HG03103 (cell line): ENCODE results near the gene FGF11.
"Not testable (repeated sequence)": the region's sequence is repeated elsewhere in the genome, so short reads cannot be mapped to it uniquely, and the experiment has no call there.

Experiments
- ATAC-seq: cut with Tn5 transposase; IDR thresholded peaks from one replicate; pipeline ENCODE4 v1.9.1; 2021; ENCODE audit warnings: low read depth; ENCODE audit not compliant: unreplicated experiment

Gene FGF11

DNA sequence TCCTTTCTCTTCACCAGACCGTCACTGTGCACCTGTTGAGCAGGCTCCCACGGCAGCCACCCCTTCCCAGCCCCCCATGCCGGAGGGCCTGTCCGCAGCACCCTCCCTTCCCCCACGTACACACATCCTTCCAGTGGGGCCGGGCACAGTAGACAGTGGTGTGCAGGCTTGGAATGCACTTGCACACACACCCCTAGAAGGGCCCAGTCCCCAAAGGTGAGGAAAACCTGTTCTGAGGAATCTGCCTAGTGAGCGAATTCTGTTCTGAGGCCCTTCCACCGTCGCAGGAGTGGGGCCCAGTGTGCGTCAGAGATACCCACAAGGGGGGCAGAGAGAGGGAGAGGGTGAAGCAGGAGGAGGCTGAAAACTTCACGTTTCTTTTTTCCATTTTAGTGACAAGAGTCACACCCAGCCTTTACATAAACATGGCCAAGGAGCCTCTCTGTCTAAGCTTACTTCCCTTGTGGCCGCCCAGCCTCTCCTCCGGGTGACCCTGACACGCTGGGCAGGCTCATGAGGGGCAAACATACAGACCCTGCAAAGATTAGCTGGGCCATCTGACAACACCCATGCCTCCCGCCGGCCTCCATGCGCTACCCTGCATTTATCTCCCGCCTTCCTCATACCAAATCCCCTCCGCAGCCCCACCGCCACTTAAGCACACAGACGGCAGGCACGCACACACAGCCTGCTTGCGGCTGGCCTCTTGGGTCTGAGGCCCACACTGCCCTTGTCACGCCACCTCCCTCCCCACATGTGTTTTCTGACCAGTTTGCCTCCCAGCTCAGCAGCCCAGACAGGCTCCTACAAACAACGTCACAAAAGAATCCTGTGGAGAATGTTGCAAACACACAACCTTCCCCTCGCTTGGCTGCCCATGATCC, 38.3 kb downstream of the FGF11 start:
- no peak for ATAC-seq

DNA sequence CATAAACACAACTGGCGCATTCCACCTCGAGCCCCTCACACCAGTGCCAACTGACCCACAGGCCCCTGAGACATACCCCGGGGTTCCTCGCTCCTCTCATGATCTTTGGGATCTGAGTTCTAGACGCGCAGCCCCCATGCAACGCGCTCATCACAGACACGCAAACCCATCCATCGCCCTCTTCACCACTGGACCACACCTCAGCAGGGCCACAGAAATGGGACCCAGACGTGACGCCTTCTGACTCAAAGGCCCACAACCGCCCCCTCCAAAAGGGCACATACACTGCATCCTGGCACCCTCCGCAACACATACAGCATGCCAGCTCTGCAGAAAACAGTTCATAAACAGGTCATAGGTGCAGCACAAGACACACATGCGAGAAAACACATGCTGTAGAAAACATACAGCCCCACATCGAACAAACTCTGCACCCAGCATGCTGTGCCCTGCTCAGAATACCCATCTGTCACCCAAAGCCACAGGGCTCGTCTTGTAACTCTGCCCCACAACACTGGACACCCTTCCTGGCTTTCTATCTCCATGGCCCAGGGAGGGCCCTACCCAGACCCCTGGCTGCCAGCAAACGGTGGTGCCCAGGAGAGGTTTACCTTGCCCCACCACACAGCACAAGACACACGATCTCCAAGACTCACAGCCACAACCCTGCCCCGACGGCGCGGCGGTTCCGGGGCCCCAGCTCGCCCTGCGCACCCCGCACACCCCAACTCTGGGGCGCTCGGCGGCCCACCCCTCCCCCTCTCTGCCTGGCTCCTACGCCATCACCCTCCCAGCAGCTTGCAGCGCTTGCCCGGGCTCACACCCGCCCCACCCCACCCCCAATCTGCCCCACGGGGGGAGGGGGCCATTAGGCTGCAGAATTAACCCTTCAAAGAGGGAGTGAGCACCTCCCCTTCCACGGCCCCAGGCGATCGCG, 39.2 kb downstream of the FGF11 start:
- no peak for ATAC-seq

GRCh38 chr17:7479213-7480088, 40.1 kb downstream of the FGF11 start, which contains the start of gene ZBTB4:
Gene ZBTB4, minus strand, starts transcription at chr17:7479631. Its CDS starts 12,830 bp downstream, at chr17:7466801.
- ATAC-seq: no peak

DNA sequence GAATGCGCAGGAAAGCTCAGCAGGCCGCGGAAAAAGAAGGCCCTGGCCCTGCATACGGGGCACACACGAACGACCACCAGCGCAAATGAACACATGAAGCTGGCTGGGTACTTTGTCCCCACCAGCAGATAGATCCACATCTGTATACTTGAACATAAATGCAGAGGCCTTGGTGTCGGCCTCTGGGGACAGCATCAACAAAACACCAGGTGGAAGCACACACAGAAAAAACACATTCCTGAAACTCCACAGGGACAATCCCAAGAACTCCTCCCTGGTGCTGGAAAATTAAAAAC, 40.7 kb downstream of the FGF11 start:
- no peak for ATAC-seq

GRCh38 chr17:7481275-7481674, 42.0 kb downstream of the FGF11 start, which contains the start of gene SLC35G6:
Gene SLC35G6, plus strand, starts transcription at chr17:7481446. Its CDS starts 71 bp downstream, at chr17:7481517.
- not testable (repeated sequence) for ATAC-seq

DNA sequence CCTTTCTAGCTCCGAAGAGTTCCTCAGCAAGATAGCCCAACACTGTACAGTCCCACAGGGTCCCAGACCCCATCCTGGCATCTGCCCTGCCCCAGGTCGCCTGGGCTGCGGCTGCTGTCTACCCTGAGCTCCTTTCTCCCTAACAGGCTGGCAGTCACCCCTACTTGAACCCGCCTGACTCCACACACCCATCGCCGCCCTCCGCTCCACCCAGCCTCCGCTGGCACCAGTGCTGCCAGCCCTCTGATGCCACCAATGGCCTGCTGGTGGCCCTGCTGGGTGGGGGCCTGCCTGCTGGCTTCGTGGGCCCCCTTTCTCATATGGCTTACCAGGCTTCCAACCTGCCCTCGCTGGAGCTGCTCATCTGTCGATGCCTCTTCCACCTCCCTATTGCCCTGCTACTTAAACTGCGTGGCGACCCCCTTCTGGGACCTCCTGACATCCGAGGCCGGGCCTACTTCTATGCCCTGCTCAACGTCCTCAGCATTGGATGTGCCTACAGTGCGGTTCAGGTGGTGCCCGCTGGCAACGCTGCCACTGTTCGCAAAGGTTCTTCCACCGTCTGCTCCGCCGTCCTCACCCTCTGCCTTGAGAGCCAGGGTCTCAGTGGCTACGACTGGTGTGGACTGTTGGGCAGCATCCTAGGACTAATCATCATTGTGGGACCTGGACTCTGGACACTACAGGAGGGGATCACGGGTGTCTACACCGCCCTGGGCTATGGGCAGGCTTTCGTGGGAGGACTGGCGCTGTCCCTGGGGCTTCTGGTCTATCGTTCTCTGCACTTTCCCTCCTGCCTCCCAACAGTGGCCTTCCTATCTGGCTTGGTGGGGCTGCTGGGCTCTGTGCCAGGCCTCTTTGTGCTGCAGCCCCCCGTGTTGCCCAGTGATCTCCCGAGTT, 42.8 kb downstream of the FGF11 start:
- not testable (repeated sequence) for ATAC-seq

DNA sequence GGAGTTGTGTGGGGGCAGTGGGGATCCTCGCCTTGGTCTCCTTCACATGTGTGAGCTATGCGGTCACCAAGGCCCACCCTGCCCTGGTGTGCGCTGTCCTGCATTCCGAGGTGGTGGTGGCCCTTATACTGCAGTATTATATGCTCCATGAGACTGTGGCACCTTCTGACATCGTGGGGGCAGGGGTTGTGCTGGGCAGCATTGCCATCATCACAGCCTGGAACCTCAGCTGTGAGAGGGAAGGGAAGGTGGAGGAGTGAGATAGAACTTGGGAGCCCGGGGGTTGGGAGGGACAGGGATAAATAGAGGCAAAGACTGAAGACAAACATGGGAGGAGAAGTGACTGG, 43.4 kb downstream of the FGF11 start:
- not testable (repeated sequence) for ATAC-seq

GRCh38 chr17:7483255-7484066, 44.1 kb downstream of the FGF11 start:
- peak; percentile 29 for ATAC-seq

DNA sequence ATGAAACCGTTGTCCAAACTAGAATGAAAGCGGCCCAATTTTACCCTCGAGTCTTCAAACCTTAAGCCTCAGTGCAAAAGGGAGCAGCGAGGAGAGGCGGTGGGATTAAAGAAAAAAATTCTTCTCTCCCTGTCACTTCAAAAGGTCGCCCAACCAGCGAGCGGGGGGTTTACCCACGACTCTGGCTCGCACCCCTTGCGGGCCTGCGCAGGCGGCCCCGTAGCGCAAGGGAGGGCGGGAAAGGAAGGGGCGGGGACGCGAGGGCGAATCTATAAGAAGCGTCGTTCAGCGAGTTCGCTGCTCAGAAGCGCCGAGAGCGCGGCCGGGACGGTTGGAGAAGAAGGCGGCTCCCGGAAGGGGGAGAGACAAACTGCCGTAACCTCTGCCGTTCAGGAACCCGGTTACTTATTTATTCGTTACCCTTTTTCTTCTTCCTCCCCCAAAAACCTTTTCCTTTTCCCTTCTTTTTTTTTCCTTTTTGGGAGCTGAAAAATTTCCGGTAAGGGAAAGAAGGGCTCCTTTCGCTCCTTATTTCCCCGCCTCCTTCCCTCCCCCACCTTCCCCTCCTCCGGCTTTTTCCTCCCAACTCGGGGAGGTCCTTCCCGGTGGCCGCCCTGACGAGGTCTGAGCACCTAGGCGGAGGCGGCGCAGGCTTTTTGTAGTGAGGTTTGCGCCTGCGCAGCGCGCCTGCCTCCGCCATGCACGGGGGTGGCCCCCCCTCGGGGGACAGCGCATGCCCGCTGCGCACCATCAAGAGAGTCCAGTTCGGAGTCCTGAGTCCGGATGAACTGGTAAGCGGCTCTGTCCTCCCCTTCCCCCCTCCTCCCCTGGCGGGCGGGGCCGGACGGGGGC, 45.0 kb downstream of the FGF11 start, which contains the start of gene POLR2A:
TSS of gene POLR2A (plus strand) at position 300 of the 852 bp plus-strand sequence.
- peak; percentile 50 for ATAC-seq

DNA sequence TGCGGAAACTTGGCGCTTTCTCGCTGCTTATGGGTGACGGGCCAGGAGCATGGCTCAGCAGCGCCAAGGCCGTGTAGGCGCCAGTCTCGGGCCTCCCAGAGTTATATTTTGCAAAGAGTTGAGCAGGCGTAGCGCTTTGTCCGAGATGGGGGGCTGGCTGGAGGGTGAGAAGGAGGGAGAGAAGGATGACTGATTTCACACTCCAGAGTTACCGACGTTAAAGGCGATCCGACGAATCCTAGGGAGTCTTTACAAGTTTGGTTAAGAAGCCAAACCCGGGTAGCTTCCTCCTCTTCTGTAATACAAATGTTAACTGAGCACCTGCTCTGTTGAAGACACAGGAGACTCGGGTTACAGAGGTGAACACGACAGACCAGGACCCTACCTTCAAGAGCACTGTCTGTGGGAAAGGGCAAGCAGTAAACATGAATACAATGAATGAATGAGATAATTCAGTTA, 45.6 kb downstream of the FGF11 start:
- no peak for ATAC-seq

DNA sequence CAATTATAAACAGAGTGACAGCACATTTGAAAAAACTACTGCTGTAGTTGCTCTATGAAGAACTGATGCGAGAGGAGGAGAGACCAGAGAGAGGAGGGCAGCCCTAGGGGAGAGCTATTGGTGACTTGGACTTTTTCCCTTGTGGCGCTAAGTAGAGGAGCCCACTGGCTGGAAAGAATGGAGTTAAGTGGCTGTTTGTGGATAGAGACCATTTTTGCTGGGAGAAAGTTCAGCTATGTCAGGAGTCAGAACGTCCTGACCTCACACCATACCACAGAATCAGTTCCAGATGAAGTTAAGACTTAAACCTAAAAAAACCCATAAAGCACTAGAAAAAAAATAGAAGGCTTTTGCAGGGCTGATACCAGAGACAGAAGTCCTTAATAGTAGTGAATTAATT, 46.9 kb downstream of the FGF11 start:
- no peak for ATAC-seq

DNA sequence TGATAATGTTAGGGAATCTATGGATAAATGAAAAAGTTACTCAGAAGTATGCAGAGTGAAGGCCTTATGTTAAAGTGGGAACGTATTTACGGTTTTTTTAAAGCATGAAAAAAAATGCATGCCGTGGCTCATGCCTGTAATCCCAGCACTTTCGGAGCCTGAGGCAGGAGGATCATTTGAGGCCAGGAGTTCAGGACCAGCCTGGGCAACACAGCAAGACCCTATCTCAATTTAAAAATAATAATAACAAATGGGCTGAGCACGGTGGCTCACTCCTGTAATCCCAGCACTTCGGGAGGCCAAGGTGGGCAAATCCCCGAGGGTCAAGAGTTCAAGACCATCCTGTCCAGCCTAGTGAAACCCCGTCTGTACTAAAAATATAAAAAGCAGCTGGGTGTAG, 50.8 kb downstream of the FGF11 start:
- no peak for ATAC-seq

- no peak for ATAC-seq
Measured at GRCh38 chr17:7491583-7491982, 52.3 kb downstream of the FGF11 start.

GRCh38 chr17:7493941-7494340, 54.6 kb downstream of the FGF11 start:
- ATAC-seq: no peak
